A673 (cell line): ENCODE data around the gene LHFPL6. TPM values are rescaled to one million over a fixed set of nuclear protein-coding genes. Genes with fewer than 3 reads are reported as not detected.

Experiments used
- BruUV-seq: library from RNA; stranded (reverse); fragments of 400-500 nt; replicated peaks from 2 replicates; lab custom pipeline; 2021; lab: Mats Ljungman, UMichigan
- CTCF ChIA-PET: fragments of 300-600 bp; sonication (Branson Sonifier 250); formaldehyde crosslinking; loops from one replicate; lab custom pipeline; 2022; ENCODE audit warnings: antibody characterized with exemption; lab: Charles Lee
- POLR2A ChIA-PET: fragments of 300-600 bp; sonication (Branson Sonifier 250); formaldehyde crosslinking; loops from one replicate; lab custom pipeline; 2022; ENCODE audit warnings: antibody characterized with exemption; ENCODE audit not compliant: low non-redundant PET; lab: Charles Lee
- DNase-seq: peaks from one replicate; pipeline ENCODE4 v3.0.0-alpha.2; 2015; ENCODE audit warnings: low spot score
- H3K27ac ChIP-seq: fragments of 200-600 bp; sonication (generic); 2 replicates; pipeline ENCODE4 v1.5.1; 2016; ENCODE audit warnings: mixed run types, low read depth, mild to moderate bottlenecking, mixed read lengths, antibody characterized with exemption, low read length; ENCODE audit not compliant: poor library complexity, severe bottlenecking
- H3K27me3 ChIP-seq: fragments of 200-600 bp; sonication (generic); replicated peaks from 2 replicates; pipeline ENCODE4 v1.6.1; 2017; ENCODE audit warnings: mixed run types, low read depth, mild to moderate bottlenecking, mixed read lengths, antibody characterized with exemption, low read length; ENCODE audit not compliant: insufficient read depth, poor library complexity
- H3K36me3 ChIP-seq: fragments of 200-600 bp; sonication (generic); 2 replicates; pipeline ENCODE4 v1.6.1; 2016; ENCODE audit warnings: mixed run types, mild to moderate bottlenecking, mixed read lengths, antibody characterized with exemption, low read length; ENCODE audit not compliant: insufficient read depth, poor library complexity, severe bottlenecking
- H3K4me1 ChIP-seq: fragments of 200-600 bp; sonication (generic); 2 replicates; pipeline ENCODE4 v1.6.1; 2017; ENCODE audit warnings: mixed run types, mild to moderate bottlenecking, mixed read lengths, antibody characterized with exemption, low read length; ENCODE audit not compliant: insufficient read depth, poor library complexity, severe bottlenecking
- H3K4me3 ChIP-seq: fragments of 200-600 bp; sonication (generic); 2 replicates; pipeline ENCODE4 v1.5.1; 2016; ENCODE audit warnings: low read depth, mixed run types, mild to moderate bottlenecking, mixed read lengths, low read length; ENCODE audit not compliant: poor library complexity, severe bottlenecking
- H3K9me3 ChIP-seq: fragments of 200-600 bp; sonication (generic); 2 replicates; pipeline ENCODE4 v1.6.1; 2016; ENCODE audit warnings: mixed run types, low read depth, mild to moderate bottlenecking, mixed read lengths, antibody characterized with exemption, low read length; ENCODE audit not compliant: poor library complexity, severe bottlenecking
- EZH2 ChIP-seq: fragments of 200-600 bp; sonication (generic); IDR thresholded peaks from 2 replicates; pipeline ENCODE4 v1.6.1; 2017; ENCODE audit warnings: borderline replicate concordance, low read depth, mild to moderate bottlenecking, mixed read lengths, antibody characterized with exemption, low read length; ENCODE audit not compliant: poor library complexity, severe bottlenecking
- intact Hi-C: fragments of 100-400 bp; cut with micrococcal nuclease; formaldehyde crosslinking; loops from one replicate; pipeline ENCODE4 v1.10.0; 2022; ENCODE audit not compliant: unreplicated experiment
- total RNA-seq: library from RNA; stranded (reverse); gene quantifications from 2 replicates; pipeline ENCODE4 v1.2.3, GENCODE V29; 2021
- TF ChIP-seq, protein P1 (sequence below): fragments of 300-800, 200-600 bp; sonication (generic); conservative IDR thresholded peaks from 2 replicates; pipeline ENCODE4 v1.5.1; 2017; ENCODE audit warnings: low read depth, mild to moderate bottlenecking, antibody characterized with exemption, low read length, moderate library complexity, mixed read lengths

The LHFPL6 gene
- total RNA-seq, 1 experiment from 2014 or later, result 63.9 TPM

DNA sequence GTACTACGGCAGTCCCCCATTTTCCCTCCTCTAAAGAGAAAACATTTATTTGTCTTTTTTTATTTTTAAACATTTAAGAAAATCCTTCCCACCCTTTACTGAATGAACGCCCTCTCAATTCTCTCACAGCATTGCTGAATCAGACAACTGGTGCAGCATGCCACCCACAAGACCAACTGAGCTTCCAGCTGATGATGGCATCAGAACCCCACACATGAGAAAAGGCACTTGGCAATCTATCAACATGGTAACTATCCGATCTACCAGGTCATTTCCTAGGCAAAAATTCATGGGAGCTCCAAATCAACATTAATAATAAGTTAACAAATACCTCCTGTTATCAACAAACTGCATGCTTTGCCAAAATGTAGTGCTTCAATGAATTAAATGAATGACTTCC, 43.1 kb downstream of the LHFPL6 start:
- Histone ChIP-seq H3K9me3 (peaks cover 4% of the 10 kb centered on the region), H3K4me1 (peaks cover 23% of the 10 kb centered on the region), H3K27ac (no peak overlapping the region), H3K27me3 (no peaks in the 10 kb centered on the region), H3K4me3 (no peak overlapping the region), H3K36me3 (no peaks in the 10 kb centered on the region)
- intact Hi-C loops, result no loop called here
- CTCF ChIA-PET, result interaction anchor here (0.7 kb wide), 1 partner anchor 44 kb away, joined by 3 read pairs; no protein-coding TSS in a partner anchor
- TF ChIP-seq, protein P1, sequence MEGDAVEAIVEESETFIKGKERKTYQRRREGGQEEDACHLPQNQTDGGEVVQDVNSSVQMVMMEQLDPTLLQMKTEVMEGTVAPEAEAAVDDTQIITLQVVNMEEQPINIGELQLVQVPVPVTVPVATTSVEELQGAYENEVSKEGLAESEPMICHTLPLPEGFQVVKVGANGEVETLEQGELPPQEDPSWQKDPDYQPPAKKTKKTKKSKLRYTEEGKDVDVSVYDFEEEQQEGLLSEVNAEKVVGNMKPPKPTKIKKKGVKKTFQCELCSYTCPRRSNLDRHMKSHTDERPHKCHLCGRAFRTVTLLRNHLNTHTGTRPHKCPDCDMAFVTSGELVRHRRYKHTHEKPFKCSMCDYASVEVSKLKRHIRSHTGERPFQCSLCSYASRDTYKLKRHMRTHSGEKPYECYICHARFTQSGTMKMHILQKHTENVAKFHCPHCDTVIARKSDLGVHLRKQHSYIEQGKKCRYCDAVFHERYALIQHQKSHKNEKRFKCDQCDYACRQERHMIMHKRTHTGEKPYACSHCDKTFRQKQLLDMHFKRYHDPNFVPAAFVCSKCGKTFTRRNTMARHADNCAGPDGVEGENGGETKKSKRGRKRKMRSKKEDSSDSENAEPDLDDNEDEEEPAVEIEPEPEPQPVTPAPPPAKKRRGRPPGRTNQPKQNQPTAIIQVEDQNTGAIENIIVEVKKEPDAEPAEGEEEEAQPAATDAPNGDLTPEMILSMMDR, result no peak
- TF ChIP-seq EZH2, result no peak
- BruUV-seq, result no TSS peak
- no peak for DNase-seq
- POLR2A ChIA-PET, result no interaction called here

DNA sequence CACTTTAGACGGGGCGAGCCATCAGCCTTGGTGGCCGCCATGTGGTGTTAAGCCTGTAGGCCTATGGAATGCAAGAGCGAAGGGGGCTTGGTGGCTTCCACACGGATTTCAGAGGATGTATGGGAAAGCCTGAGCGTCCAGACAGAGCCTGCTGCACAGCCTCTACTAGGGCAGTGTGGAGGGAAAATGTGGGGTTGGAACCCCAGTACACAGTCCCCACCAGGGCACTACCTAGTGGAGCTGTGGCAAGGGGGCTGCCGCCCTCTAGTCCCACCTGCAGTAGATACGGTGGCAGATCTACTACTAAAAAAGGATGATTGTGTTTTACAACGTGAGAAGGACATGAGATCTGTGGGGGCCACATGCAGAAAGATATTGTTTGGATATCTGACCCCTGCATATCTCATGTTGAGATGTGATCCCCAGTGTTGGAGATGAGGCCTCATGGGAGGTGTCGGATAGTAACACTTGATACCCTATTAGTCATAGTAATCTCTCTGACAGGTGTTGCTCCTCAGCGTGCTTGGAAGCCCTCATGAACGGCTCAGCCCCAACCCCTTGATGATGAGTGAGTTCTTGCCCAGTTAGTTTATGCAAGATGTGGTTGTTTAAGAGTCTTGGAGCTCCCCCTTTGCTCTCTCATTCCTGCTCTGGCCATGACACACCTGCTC, 45.6 kb downstream of the LHFPL6 start:
- peaks cover 3% of the 10 kb centered on the region for H3K36me3 ChIP-seq
- intact Hi-C loops, result no loop called here
- H3K27me3 ChIP-seq, result no peaks in the 10 kb centered on the region
- H3K27ac ChIP-seq, result no peak overlapping the region
- H3K4me3 ChIP-seq, result no peak overlapping the region
- H3K4me1 ChIP-seq, result no peaks in the 10 kb centered on the region
- H3K9me3 ChIP-seq, result peaks cover 4% of the 10 kb centered on the region
- TF ChIP-seq, protein P1, result no peak
- no peak for TF ChIP-seq EZH2
- ChIA-PET CTCF (no interaction called here), POLR2A (no interaction called here)
- no peak for DNase-seq
- no TSS peak for BruUV-seq

DNA sequence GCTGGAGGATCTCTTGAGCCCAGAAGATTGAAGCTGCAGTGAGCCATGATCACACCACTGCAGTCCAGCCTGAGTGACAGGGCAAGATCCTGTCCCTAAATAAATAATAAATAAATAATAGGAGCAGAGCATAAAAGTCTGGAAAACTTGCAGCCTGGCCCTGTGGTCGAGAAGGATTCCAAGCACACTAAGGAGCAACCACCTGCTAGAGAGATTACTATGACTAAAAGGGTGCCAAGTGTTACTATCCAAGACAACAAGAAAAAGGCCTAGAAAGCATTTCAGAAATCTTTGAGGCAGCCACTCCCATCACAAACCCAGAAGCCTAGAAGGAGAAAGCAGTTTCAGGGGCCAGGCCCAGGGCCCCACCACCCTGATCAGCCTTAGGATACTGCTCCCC, 46.1 kb downstream of the LHFPL6 start:
- intact Hi-C loops, result no loop called here
- Histone ChIP-seq H3K36me3 (peaks cover 3% of the 10 kb centered on the region), H3K4me3 (no peak overlapping the region), H3K9me3 (peaks cover 4% of the 10 kb centered on the region), H3K27ac (no peak overlapping the region), H3K27me3 (no peaks in the 10 kb centered on the region), H3K4me1 (no peaks in the 10 kb centered on the region)
- BruUV-seq, result no TSS peak
- TF ChIP-seq EZH2, result no peak
- TF ChIP-seq, protein P1, result no peak
- POLR2A ChIA-PET, result no interaction called here
- CTCF ChIA-PET, result no interaction called here
- no peak for DNase-seq
